Activated CD8-positive, alpha-beta memory T cell treated with anti-CD3 and anti-CD28 coated beads for 24 hours (primary cell): ENCODE measurements around the gene CCDC137.
A peak's percentile ranks its signal among the peaks of the same experiment; 100 is the strongest.

ENCODE experiments used
- DNase-seq: peaks from one replicate; pipeline ENCODE4 v3.0.0-alpha.2; 2020

CCDC137 gene

GRCh38 chr17:81702934-81703746 lies 36.6 kb downstream of the CCDC137 start, which contains the start of gene MRPL12:
Gene MRPL12, plus strand, starts transcription at chr17:81703367. Its CDS starts 135 bp downstream, at chr17:81703502.
- DNase-seq, result peak; percentile 94

GRCh38 chr17:81703747-81704654 lies 37.5 kb downstream of the CCDC137 start:
- DNase-seq, result no peak

GRCh38 chr17:81705518-81706231 lies 39.1 kb downstream of the CCDC137 start:
- no peak for DNase-seq

GRCh38 chr17:81706232-81706611 lies 39.7 kb downstream of the CCDC137 start:
- no peak for DNase-seq

GRCh38 chr17:81706757-81707624 lies 40.5 kb downstream of the CCDC137 start:
- no peak for DNase-seq

GRCh38 chr17:81707725-81708646 lies 41.4 kb downstream of the CCDC137 start:
- no peak for DNase-seq

GRCh38 chr17:81708739-81709185 lies 42.2 kb downstream of the CCDC137 start:
- no peak for DNase-seq

GRCh38 chr17:81710514-81711308 lies 44.2 kb downstream of the CCDC137 start:
- peak; percentile 80 for DNase-seq

GRCh38 chr17:81711814-81712467 lies 45.4 kb downstream of the CCDC137 start, which contains the start of gene SLC25A10:
Gene SLC25A10, plus strand, starts transcription at chr17:81712284. Its CDS starts 143 bp downstream, at chr17:81712427.
- DNase-seq, result peak; percentile 94

- no peak for DNase-seq
These were observed 46.0 kb downstream of the CCDC137 start for GRCh38 chr17:81712468-81713003.

- no peak for DNase-seq
These were observed 46.5 kb downstream of the CCDC137 start for GRCh38 chr17:81713004-81713555.

GRCh38 chr17:81713556-81714411 lies 47.2 kb downstream of the CCDC137 start:
- DNase-seq, result no peak

- no peak for DNase-seq
These were observed 48.0 kb downstream of the CCDC137 start for GRCh38 chr17:81714412-81715106.

GRCh38 chr17:81715107-81715871 lies 48.8 kb downstream of the CCDC137 start:
- no peak for DNase-seq

- DNase-seq, result no peak
These were observed 49.5 kb downstream of the CCDC137 start for GRCh38 chr17:81715872-81716673.
